Neural progenitor cell (in vitro differentiated cells): Measurements from ENCODE around the gene NARS2.

Source experiments
- EZH2 ChIP-seq: fragments of 200-600 bp; sonication (generic); IDR thresholded peaks from 2 replicates; pipeline ENCODE4 v1.6.1; 2017; ENCODE audit warnings: antibody characterized with exemption, mild to moderate bottlenecking, moderate library complexity
- TF ChIP-seq, protein P1 (sequence below): fragments of 200-600 bp; sonication (generic); IDR thresholded peaks from 2 replicates; pipeline ENCODE4 v1.5.1; 2017; ENCODE audit warnings: antibody characterized with exemption, mild to moderate bottlenecking

DNA sequence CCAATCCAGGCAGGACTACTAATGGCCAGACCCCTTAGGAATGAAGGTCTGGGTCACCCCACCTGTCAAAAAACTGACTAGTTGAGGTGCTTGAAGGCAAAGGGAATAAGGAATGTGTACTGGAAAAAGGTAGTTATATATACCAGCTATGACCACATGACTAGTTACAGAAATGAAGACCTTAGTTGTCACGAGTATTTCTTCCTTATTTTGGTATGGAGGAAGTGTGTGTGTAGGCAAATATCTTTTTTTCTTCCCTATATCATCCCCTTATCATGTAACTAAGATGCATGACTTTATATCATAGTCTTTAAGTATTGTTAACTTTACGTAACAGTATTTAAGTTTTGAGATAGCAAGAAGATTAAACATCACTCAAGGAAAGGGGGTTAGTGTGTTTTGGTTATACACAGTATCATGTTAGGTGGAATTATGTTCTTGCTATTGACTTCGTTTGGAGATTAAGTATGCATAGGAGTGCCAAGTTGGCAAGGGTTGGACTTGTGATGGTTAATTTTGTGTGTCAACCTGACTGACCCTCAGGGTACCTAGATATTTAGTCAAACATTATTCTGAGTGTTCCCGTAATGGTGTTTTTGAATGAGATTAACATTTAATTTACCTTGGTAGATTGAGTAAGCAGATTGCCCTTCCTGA, 38.2 kb upstream of the NARS2 start:
- TF ChIP-seq, protein P1, sequence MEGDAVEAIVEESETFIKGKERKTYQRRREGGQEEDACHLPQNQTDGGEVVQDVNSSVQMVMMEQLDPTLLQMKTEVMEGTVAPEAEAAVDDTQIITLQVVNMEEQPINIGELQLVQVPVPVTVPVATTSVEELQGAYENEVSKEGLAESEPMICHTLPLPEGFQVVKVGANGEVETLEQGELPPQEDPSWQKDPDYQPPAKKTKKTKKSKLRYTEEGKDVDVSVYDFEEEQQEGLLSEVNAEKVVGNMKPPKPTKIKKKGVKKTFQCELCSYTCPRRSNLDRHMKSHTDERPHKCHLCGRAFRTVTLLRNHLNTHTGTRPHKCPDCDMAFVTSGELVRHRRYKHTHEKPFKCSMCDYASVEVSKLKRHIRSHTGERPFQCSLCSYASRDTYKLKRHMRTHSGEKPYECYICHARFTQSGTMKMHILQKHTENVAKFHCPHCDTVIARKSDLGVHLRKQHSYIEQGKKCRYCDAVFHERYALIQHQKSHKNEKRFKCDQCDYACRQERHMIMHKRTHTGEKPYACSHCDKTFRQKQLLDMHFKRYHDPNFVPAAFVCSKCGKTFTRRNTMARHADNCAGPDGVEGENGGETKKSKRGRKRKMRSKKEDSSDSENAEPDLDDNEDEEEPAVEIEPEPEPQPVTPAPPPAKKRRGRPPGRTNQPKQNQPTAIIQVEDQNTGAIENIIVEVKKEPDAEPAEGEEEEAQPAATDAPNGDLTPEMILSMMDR = no peak
- TF ChIP-seq EZH2 = no peak
